Erythroblast (primary cell): ENCODE data around the gene MSI2.

Source experiments
- GATA1 ChIP-seq: IDR thresholded peaks from 2 replicates; pipeline ENCODE4 v1.6.1; 2011; ENCODE audit warnings: low read depth, mild to moderate bottlenecking, control low read depth, low read length, moderate library complexity
- POLR2A ChIP-seq: IDR thresholded peaks from 2 replicates; pipeline ENCODE4 v1.6.1; 2011; ENCODE audit warnings: mild to moderate bottlenecking, low read length

DNA sequence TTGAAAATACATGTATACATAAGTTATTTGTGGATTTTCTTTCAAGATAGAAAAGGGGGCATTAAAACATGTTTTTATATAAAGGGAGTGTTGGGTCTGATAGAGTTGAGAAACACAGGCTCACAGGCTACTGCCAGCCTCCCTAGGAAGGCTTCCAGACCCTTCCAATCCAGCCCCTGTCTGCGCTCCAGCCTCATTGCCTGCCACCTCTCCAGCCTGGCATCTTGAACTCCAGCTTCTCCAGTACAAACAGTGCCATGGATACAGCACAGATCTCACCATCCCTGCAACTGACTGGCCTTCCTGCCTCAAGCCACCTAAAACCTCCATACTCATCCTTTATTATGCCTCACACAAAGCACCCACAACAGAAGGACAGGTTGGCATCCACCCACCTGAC lies 448.1 kb downstream of the MSI2 start:
- no peak for TF ChIP-seq POLR2A
- TF ChIP-seq GATA1, result no peak
